Calu3 (cell line): ENCODE measurements around the gene AP1G1. TPM values are rescaled to one million over a fixed set of nuclear protein-coding genes. Genes with fewer than 3 reads are reported as not detected.

Experiments used
- BruUV-seq: library from RNA; stranded (reverse); fragments of 400-500 nt; replicated peaks from 2 replicates; lab custom pipeline; 2021; lab: Mats Ljungman, UMichigan
- CTCF ChIA-PET: fragments of 300-600 bp; sonication (Branson Sonifier 250); formaldehyde crosslinking; loops from one replicate; lab custom pipeline; 2022; ENCODE audit warnings: antibody characterized with exemption; lab: Charles Lee
- DNase-seq: peaks from one replicate; pipeline ENCODE4 v3.0.0; 2022
- H3K27ac Mint-ChIP-seq: one replicate; pipeline ENCODE4 v1.8.0; 2022; ENCODE audit warnings: mixed read lengths; ENCODE audit not compliant: unreplicated experiment
- H3K27me3 Mint-ChIP-seq: one replicate; pipeline ENCODE4 v1.8.0; 2022; ENCODE audit warnings: mixed read lengths; ENCODE audit not compliant: unreplicated experiment
- H3K36me3 Mint-ChIP-seq: one replicate; pipeline ENCODE4 v1.8.0; 2022; ENCODE audit warnings: mild to moderate bottlenecking, moderate library complexity, mixed read lengths; ENCODE audit not compliant: insufficient read depth, unreplicated experiment
- H3K4me1 Mint-ChIP-seq: one replicate; pipeline ENCODE4 v1.8.0; 2022; ENCODE audit warnings: mild to moderate bottlenecking, low read depth, mixed read lengths; ENCODE audit not compliant: unreplicated experiment
- H3K4me3 Mint-ChIP-seq: one replicate; pipeline ENCODE4 v1.8.0; 2022; ENCODE audit warnings: mild to moderate bottlenecking, low read depth, moderate library complexity, mixed read lengths; ENCODE audit not compliant: unreplicated experiment
- H3K9me3 Mint-ChIP-seq: one replicate; pipeline ENCODE4 v1.8.0; 2022; ENCODE audit warnings: low read depth, mixed read lengths; ENCODE audit not compliant: unreplicated experiment
- CTCF ChIP-seq: fragments of 200-600 bp; IDR thresholded peaks from one replicate; pipeline ENCODE4 v1.8.0; 2022; ENCODE audit warnings: antibody characterized with exemption; ENCODE audit not compliant: unreplicated experiment
- intact Hi-C: fragments of 100-400 bp; cut with micrococcal nuclease; formaldehyde crosslinking; loops from one replicate; pipeline ENCODE4 v1.10.0; 2022; ENCODE audit not compliant: unreplicated experiment
- total RNA-seq: library from RNA; stranded (reverse); gene quantifications from 2 replicates; pipeline ENCODE4 v1.2.3, GENCODE V29; 2022

The AP1G1 gene
- total RNA-seq, 1 experiment from 2014 or later = 144 TPM

DNA sequence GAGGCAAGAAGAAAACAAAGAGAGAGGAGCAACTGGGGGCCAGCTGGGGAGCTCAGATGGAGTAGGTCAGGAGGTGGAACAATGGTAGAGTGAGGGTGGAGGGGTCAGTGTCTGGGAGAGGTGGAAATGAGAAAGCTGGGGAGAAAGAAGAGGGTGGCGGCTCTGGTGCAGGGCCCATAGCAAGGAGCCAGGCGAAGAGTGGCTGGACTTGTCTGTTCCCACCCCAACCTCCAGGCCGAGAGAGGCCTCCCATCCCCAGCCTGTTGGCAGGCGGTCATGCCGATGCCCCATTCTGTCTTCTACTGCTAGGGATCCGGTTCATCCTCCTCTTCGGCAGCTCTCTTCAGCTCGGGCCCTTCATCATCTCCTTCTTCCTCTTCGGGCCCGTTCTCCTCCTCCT lies 31.3 kb downstream of the AP1G1 start:
- no peaks in the 10 kb centered on the region for H3K27me3 Mint-ChIP-seq
- DNase-seq = no peak
- no peak overlapping the region for H3K4me3 Mint-ChIP-seq
- no peaks in the 10 kb centered on the region for H3K9me3 Mint-ChIP-seq
- peaks cover 61% of the 10 kb centered on the region for H3K36me3 Mint-ChIP-seq
- BruUV-seq = no TSS peak
- no peak for TF ChIP-seq CTCF
- peaks cover 21% of the 10 kb centered on the region for H3K4me1 Mint-ChIP-seq
- intact Hi-C loops = loop anchor here (10.0 kb wide), 1 partner anchor 187 kb away; no protein-coding TSS in a partner anchor
- H3K27ac Mint-ChIP-seq = peak overlapping the region; percentile 30
- CTCF ChIA-PET = no interaction called here

GRCh38 chr16:71775949-71776348 lies 32.7 kb downstream of the AP1G1 start:
- Mint-ChIP-seq H3K9me3 (no peaks in the 10 kb centered on the region), H3K27me3 (no peaks in the 10 kb centered on the region), H3K4me3 (no peak overlapping the region), H3K27ac (no peak overlapping the region), H3K36me3 (peaks cover 59% of the 10 kb centered on the region), H3K4me1 (peaks cover 14% of the 10 kb centered on the region)
- BruUV-seq = no TSS peak
- DNase-seq = no peak
- no peak for TF ChIP-seq CTCF
- CTCF ChIA-PET = no interaction called here
- intact Hi-C loops = loop anchor here (10.0 kb wide), 1 partner anchor 189 kb away; no protein-coding TSS in a partner anchor

- intact Hi-C loops = loop anchor here (5.0 to 10.0 kb wide), 2 partner anchors 36 to 193 kb away; partner anchors contain the start of gene AP1G1
- H3K4me1 Mint-ChIP-seq = peaks cover 24% of the 10 kb centered on the region
- no peaks in the 10 kb centered on the region for H3K9me3 Mint-ChIP-seq
- H3K4me3 Mint-ChIP-seq = peak overlapping the region; percentile 18
- no peak for DNase-seq
- no peak for TF ChIP-seq CTCF
- peaks cover 68% of the 10 kb centered on the region for H3K36me3 Mint-ChIP-seq
- H3K27ac Mint-ChIP-seq = peak overlapping the region; percentile 86
- CTCF ChIA-PET = no interaction called here
- H3K27me3 Mint-ChIP-seq = no peaks in the 10 kb centered on the region
- no TSS peak for BruUV-seq
Observed at GRCh38 chr16:71771571-71771970, 37.1 kb downstream of the AP1G1 start.

DNA sequence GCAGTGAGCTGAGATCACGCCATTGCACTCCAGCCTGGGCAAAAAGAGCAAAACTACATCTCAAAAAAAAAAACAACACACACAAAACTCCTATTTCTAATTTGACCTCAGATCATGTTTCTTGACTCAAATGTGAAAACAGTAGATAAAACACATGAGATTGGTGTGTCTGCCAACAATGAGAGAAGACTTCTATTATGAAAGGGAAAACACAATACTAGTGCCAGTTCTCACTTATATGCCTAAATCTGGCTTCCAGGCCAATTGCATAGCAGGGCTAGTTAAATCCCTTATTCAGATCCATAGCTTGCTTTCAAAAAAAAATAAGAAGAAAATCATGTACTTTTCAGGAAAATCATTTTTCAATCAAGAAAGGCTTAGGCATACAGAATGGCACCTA lies 39.4 kb downstream of the AP1G1 start:
- no TSS peak for BruUV-seq
- TF ChIP-seq CTCF = no peak
- CTCF ChIA-PET = interaction anchor here (0.9 kb wide), 1 partner anchor 112 kb away, joined by 3 read pairs; no protein-coding TSS in a partner anchor
- no peak for DNase-seq
- Mint-ChIP-seq H3K4me3 (no peak overlapping the region), H3K9me3 (no peaks in the 10 kb centered on the region), H3K27me3 (no peaks in the 10 kb centered on the region), H3K27ac (no peak overlapping the region), H3K36me3 (peaks cover 61% of the 10 kb centered on the region), H3K4me1 (peaks cover 24% of the 10 kb centered on the region)
- intact Hi-C loops = no loop called here
